Activated CD8-positive, alpha-beta memory T cell treated with anti-CD3 and anti-CD28 coated beads, Interleukin-2, amount 50 U/mL, for 1 hour (primary cell): ENCODE results near the gene FAM156A.
"Not testable (repeated sequence)": the region's sequence is repeated elsewhere in the genome, so short reads cannot be mapped to it uniquely, and the experiment has no call there.

Source experiments
- DNase-seq: peaks from one replicate; pipeline ENCODE4 v3.0.0-alpha.2; 2020; ENCODE audit errors: extremely low read depth

The FAM156A gene

DNA sequence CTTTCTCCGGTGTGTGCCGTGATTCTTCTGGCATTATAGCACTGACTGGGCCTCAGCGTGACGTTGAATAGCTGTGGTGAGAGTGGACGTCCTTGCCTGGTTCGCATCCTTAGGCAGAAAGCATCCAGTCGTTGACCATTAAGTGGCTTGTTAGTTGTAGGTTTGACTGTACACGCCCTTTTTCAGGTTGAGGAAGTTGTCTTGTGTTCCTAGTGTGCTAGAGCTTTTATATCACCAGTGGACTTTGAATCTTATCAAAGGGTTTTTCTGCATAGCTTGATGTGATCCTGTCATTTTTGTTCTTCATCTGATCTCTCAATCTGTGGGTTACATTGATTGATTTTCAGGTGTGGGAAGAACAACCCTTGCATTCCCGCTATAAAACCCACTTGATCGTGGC, 52.8 kb downstream of the FAM156A start:
- not testable (repeated sequence) for DNase-seq
